A549 (cell line): Measurements from ENCODE around the gene FSTL4. TPM values are rescaled to one million over a fixed set of nuclear protein-coding genes. Genes with fewer than 3 reads are reported as not detected.

ENCODE experiments used
- ATAC-seq, 2 experiments: fragments of 200-7000 bp in 1 of 2; fragments of >200 bp in 1 of 2; cut with Nextera tagmentation in 1 of 2; cut with Tn5 transposase in 1 of 2; 3 replicates each; pipeline versions ENCODE4 v1.8.0 to v1.9.1; 2018 to 2020; ENCODE audit warnings: mild to moderate bottlenecking in 1 of 2, moderate library complexity in 1 of 2
- CTCF ChIA-PET: fragments of 300-600 bp; sonication (Branson Sonifier 250); formaldehyde crosslinking; extraction: SDS; loops from one replicate; lab custom pipeline; 2021; ENCODE audit warnings: antibody characterized with exemption, inconsistent platforms; lab: Yijun Ruan, JAX
- POLR2A ChIA-PET: fragments of 350-600 bp; formaldehyde crosslinking; extraction: SDS; loops from one replicate; lab custom pipeline; 2021; ENCODE audit warnings: antibody characterized with exemption, inconsistent platforms; lab: Yijun Ruan, JAX
- DNase-seq, 2 experiments: peaks; one replicate each; pipeline versions ENCODE4 v3.0.0 to v3.0.0-alpha.2; 2011 to 2016; ENCODE audit warnings: low read depth in 1 of 2, low spot score in 1 of 2
- FAIRE-seq: peaks from 2 replicates; lab custom pipeline; 2011; peaks lifted over from hg19 to GRCh38; lab: Jason Lieb, UNC
- H3K27ac ChIP-seq, 2 experiments: fragments of >200 bp; sonication (Bioruptor Twin); formaldehyde crosslinking; 3 replicates each; pipeline ENCODE4 v1.5.1; 2016 to 2017
- H3K4me1 ChIP-seq: fragments of >200 bp; sonication (Bioruptor Twin); formaldehyde crosslinking; 3 replicates; pipeline ENCODE4 v1.6.1; 2016
- H3K4me2 ChIP-seq: fragments of >200 bp; sonication (Bioruptor Twin); formaldehyde crosslinking; 3 replicates; pipeline ENCODE4 v1.6.1; 2016
- H3K4me3 ChIP-seq: fragments of >200 bp; sonication (Bioruptor Twin); formaldehyde crosslinking; 3 replicates; pipeline ENCODE4 v1.5.1; 2016
- H3K9me3 ChIP-seq: fragments of >200 bp; sonication (Bioruptor Twin); formaldehyde crosslinking; 3 replicates; pipeline ENCODE4 v1.6.1; 2016
- ATOH8 ChIP-seq: fragments of 250-450 bp; sonication (Bioruptor Pico); IDR thresholded peaks from 2 replicates; pipeline ENCODE4 v1.5.0; 2020; ENCODE audit warnings: low read depth, mild to moderate bottlenecking, moderate library complexity
- BCL3 ChIP-seq: fragments of >200 bp; sonication (Bioruptor Twin); formaldehyde crosslinking; IDR thresholded peaks from 3 replicates; pipeline ENCODE4 v1.6.1; 2016
- CBX2 ChIP-seq: fragments of 200-600 bp; sonication (generic); IDR thresholded peaks from 2 replicates; pipeline ENCODE4 v1.6.1; 2016; ENCODE audit warnings: low read depth, mild to moderate bottlenecking, borderline replicate concordance
- CHD4 ChIP-seq: fragments of 200-600 bp; sonication (generic); IDR thresholded peaks from 2 replicates; pipeline ENCODE4 v1.6.1; 2016; ENCODE audit warnings: antibody characterized with exemption, mild to moderate bottlenecking, borderline replicate concordance
- EHF ChIP-seq: fragments of 250-450 bp; sonication (Bioruptor Pico); IDR thresholded peaks from 2 replicates; pipeline ENCODE4 v1.5.0; 2020; ENCODE audit warnings: mild to moderate bottlenecking
- EHMT2 ChIP-seq: fragments of 200-600 bp; sonication (generic); IDR thresholded peaks from 2 replicates; pipeline ENCODE4 v1.6.1; 2016; ENCODE audit warnings: antibody characterized with exemption, low read depth, mild to moderate bottlenecking, moderate library complexity
- EP300 ChIP-seq, 2 experiments: fragments of >200 bp; sonication (Bioruptor Twin); formaldehyde crosslinking; IDR thresholded peaks; 2 replicates in 1 of 2; 3 replicates in 1 of 2; pipeline ENCODE4 v1.6.1; 2016 to 2017
- FOSL2 ChIP-seq, 2 experiments: fragments of 450-650 bp in 1 of 2; fragments of >200 bp in 1 of 2; sonication (Bioruptor Twin) in 1 of 2; formaldehyde crosslinking; IDR thresholded peaks; 2 replicates each; pipeline versions ENCODE4 v1.5.0 to v1.6.1; 2016 to 2020; ENCODE audit warnings: mild to moderate bottlenecking in 1 of 2, moderate library complexity in 1 of 2
- FOXS1 ChIP-seq: fragments of 250-450 bp; sonication (Bioruptor Pico); IDR thresholded peaks from 2 replicates; pipeline ENCODE4 v1.5.0; 2020; ENCODE audit warnings: mild to moderate bottlenecking, moderate library complexity
- HDAC2 ChIP-seq: fragments of 200-600 bp; sonication (generic); IDR thresholded peaks from 2 replicates; pipeline ENCODE4 v1.6.1; 2016
- HES2 ChIP-seq: fragments of >200 bp; sonication (Bioruptor Twin); formaldehyde crosslinking; IDR thresholded peaks from 2 replicates; pipeline ENCODE4 v1.6.1; 2016
- HEYL ChIP-seq: fragments of 250-450 bp; sonication (Bioruptor Pico); IDR thresholded peaks from 2 replicates; pipeline ENCODE4 v1.8.0; 2021; ENCODE audit warnings: mild to moderate bottlenecking, moderate library complexity
- HOXB13 ChIP-seq: fragments of 250-450 bp; sonication (Bioruptor Pico); IDR thresholded peaks from 2 replicates; pipeline ENCODE4 v1.5.0; 2020; ENCODE audit warnings: low read depth, mild to moderate bottlenecking, moderate library complexity
- JUN ChIP-seq, 2 experiments: fragments of >200 bp; sonication (Bioruptor Twin); formaldehyde crosslinking; IDR thresholded peaks; 2 replicates in 1 of 2; 3 replicates in 1 of 2; pipeline ENCODE4 v1.6.1; 2016 to 2017
- JUNB ChIP-seq: fragments of >200 bp; sonication (Bioruptor Twin); formaldehyde crosslinking; IDR thresholded peaks from 2 replicates; pipeline ENCODE4 v1.6.1; 2016
- KDM5A ChIP-seq: fragments of 200-600 bp; sonication (generic); IDR thresholded peaks from 2 replicates; pipeline ENCODE4 v1.6.1; 2016; ENCODE audit warnings: antibody characterized with exemption, mild to moderate bottlenecking
- MAZ ChIP-seq: fragments of 150-350 bp; IDR thresholded peaks from 2 replicates; pipeline ENCODE4 v1.6.1; 2014; ENCODE audit warnings: antibody characterized with exemption, low read depth, low read length, borderline replicate concordance
- MYC ChIP-seq: IDR thresholded peaks from 2 replicates; pipeline ENCODE4 v1.6.1; 2012; ENCODE audit warnings: mild to moderate bottlenecking, inconsistent platforms, low read length, improper control_type of control experiment, borderline replicate concordance
- NFE2L2 ChIP-seq: fragments of 150-350 bp; conservative IDR thresholded peaks from 2 replicates; pipeline ENCODE4 v1.6.1; 2014; ENCODE audit warnings: low read length
- NPAS2 ChIP-seq: fragments of 250-450 bp; sonication (Bioruptor Pico); IDR thresholded peaks from 2 replicates; pipeline ENCODE4 v1.8.0; 2022; ENCODE audit warnings: mild to moderate bottlenecking, moderate library complexity, borderline replicate concordance
- PHF8 ChIP-seq: fragments of 200-600 bp; sonication (generic); IDR thresholded peaks from 2 replicates; pipeline ENCODE4 v1.6.1; 2016; ENCODE audit warnings: low read depth, mild to moderate bottlenecking, antibody characterized with exemption, moderate library complexity, borderline replicate concordance
- RARB ChIP-seq: fragments of 250-450 bp; sonication (Bioruptor Pico); IDR thresholded peaks from 2 replicates; pipeline ENCODE4 v1.8.0; 2021; ENCODE audit warnings: mild to moderate bottlenecking, moderate library complexity
- SMC3 ChIP-seq: fragments of >200 bp; sonication (Bioruptor Twin); formaldehyde crosslinking; IDR thresholded peaks from 3 replicates; pipeline ENCODE4 v1.6.1; 2018; ENCODE audit warnings: inconsistent platforms
- TFCP2L1 ChIP-seq: fragments of 250-450 bp; sonication (Bioruptor Pico); IDR thresholded peaks from 2 replicates; pipeline ENCODE4 v1.5.0; 2021; ENCODE audit warnings: mild to moderate bottlenecking
- TP53 ChIP-seq: fragments of 250-450 bp; sonication (Bioruptor Pico); IDR thresholded peaks from 2 replicates; pipeline ENCODE4 v1.5.0; 2021; ENCODE audit warnings: mild to moderate bottlenecking, moderate library complexity
- USF2 ChIP-seq: fragments of 450-650 bp; IDR thresholded peaks from 2 replicates; pipeline ENCODE4 v1.6.1; 2014; ENCODE audit warnings: antibody characterized with exemption
- ZFP36 ChIP-seq: fragments of 450-650 bp; IDR thresholded peaks from 2 replicates; pipeline ENCODE4 v1.6.1; 2014; ENCODE audit warnings: borderline replicate concordance; ENCODE audit not compliant: partially characterized antibody
- ZSCAN20 ChIP-seq: fragments of 250-450 bp; sonication (Bioruptor Pico); IDR thresholded peaks from 2 replicates; pipeline ENCODE4 v1.8.0; 2022; ENCODE audit warnings: mild to moderate bottlenecking, moderate library complexity
- WGBS: methylation state at CpG from one replicate; pipeline ENCODE4 v1.1.6; 2017; ENCODE audit errors: missing lambda C conversion rate; 5-methylcytosine and 5-hydroxymethylcytosine counted together
- polyA plus RNA-seq, 4 experiments: library from polyadenylated mRNA; depleted of rRNA in 3 of 4; stranded (reverse); fragments of >200 nt; fragmentation: RNase III in 1 of 4; extraction: RNeasy Plus Mini Kit Qiagen cat#74134 plus additional on column Dnase treatment in 1 of 4; gene quantifications; 2 replicates in 3 of 4; 3 replicates in 1 of 4; pipeline ENCODE4 v1.2.3, GENCODE V29; 2011 to 2017

FSTL4 gene
- polyA plus RNA-seq, 2 of the 4 experiments (the other 2 are of a cell fraction): 1.6 to 1.8 TPM

GRCh38 chr5:133658327-133658726, 46.0 kb upstream of the FSTL4 start:
- CTCF ChIA-PET: no interaction called here
- Histone ChIP-seq H3K4me3 (no peak overlapping the region), H3K27ac (no peak overlapping the region), H3K4me1 (peaks cover 14% of the 10 kb centered on the region; the same call in 2 of the 3 replicates)
- no peak for ATAC-seq
- POLR2A ChIA-PET: no interaction called here
- TF ChIP-seq FOXS1 (no peak), HOXB13 (CRISPR knock-in tag) (no peak), MYC (no peak), RARB (CRISPR knock-in tag) (no peak), EP300 (IDR thresholded peaks at IDR 0.05) (no peak), TP53 (CRISPR knock-in tag) (no peak), FOSL2 (IDR thresholded peaks at IDR 0.05) (no peak), FOSL2 (CRISPR knock-in tag; IDR thresholded peaks at IDR 0.05) (no peak), HEYL (CRISPR knock-in tag) (no peak), ZFP36 (no peak), CBX2 (no peak), ZSCAN20 (CRISPR knock-in tag) (no peak), NPAS2 (CRISPR knock-in tag) (no peak), CHD4 (no peak), HDAC2 (no peak), JUN (IDR thresholded peaks at IDR 0.05) (no peak)
- TF ChIP-seq, all 56 proteins: peak for 0
- FAIRE-seq (no peak), DNase-seq (no peak)
- Histone ChIP-seq H3K9me3 (no peaks in the 10 kb centered on the region), H3K4me2 (no peak overlapping the region)
- 16% methylated on average over 1 of the region's 1 CpG for WGBS

- Histone ChIP-seq H3K4me2 (no peak overlapping the region), H3K4me3 (no peak overlapping the region), H3K9me3 (no peaks in the 10 kb centered on the region), H3K27ac (no peak overlapping the region), H3K4me1 (peaks cover under 1% of the 10 kb centered on the region; the same call in 2 of the 3 replicates)
- DNase-seq (no peak), FAIRE-seq (no peak), ATAC-seq (no peak)
- CTCF ChIA-PET: no interaction called here
- TF ChIP-seq BCL3: no peak
- no peak for TF ChIP-seq ZFP36
- no peak for TF ChIP-seq RARB (CRISPR knock-in tag)
- no peak for TF ChIP-seq ATOH8
- no peak for TF ChIP-seq HES2
- no peak for TF ChIP-seq JUNB
- no peak for TF ChIP-seq USF2
- no peak for TF ChIP-seq NFE2L2
- POLR2A ChIA-PET: no interaction called here
- 66% methylated on average over 5 of the region's 5 CpGs for WGBS
These were observed 44.7 kb upstream of the FSTL4 start for GRCh38 chr5:133657036-133657435.

- no peaks in the 10 kb centered on the region for H3K4me1 ChIP-seq
- TF ChIP-seq ZSCAN20 (CRISPR knock-in tag) (no peak), KDM5A (no peak), SMC3 (no peak), JUNB (no peak), CBX2 (no peak), MAZ (no peak), EHMT2 (no peak), CHD4 (no peak), NFE2L2 (no peak), FOSL2 (IDR thresholded peaks at IDR 0.05) (no peak), FOSL2 (CRISPR knock-in tag; IDR thresholded peaks at IDR 0.05) (no peak), TFCP2L1 (CRISPR knock-in tag) (no peak), FOXS1 (no peak), PHF8 (no peak), EHF (CRISPR knock-in tag) (no peak), TP53 (CRISPR knock-in tag) (no peak), RARB (CRISPR knock-in tag) (no peak)
- ATAC-seq: no peak
- no peak for FAIRE-seq
- no peaks in the 10 kb centered on the region for H3K9me3 ChIP-seq
- ChIA-PET POLR2A (no interaction called here), CTCF (interaction anchor here (0.6 to 1.4 kb wide), 2 partner anchors 84 to 232 kb away, joined by 3 read pairs; no protein-coding TSS in a partner anchor)
- H3K4me2 ChIP-seq: no peak overlapping the region
- no peak overlapping the region for H3K27ac ChIP-seq
- 74% methylated on average over 1 of the region's 1 CpG for WGBS
- DNase-seq: no peak
- H3K4me3 ChIP-seq: no peak overlapping the region
These were observed 43.6 kb upstream of the FSTL4 start for GRCh38 chr5:133655966-133656365.
